ENCODE data around the gene ASIC2.

Gene ASIC2

DNA sequence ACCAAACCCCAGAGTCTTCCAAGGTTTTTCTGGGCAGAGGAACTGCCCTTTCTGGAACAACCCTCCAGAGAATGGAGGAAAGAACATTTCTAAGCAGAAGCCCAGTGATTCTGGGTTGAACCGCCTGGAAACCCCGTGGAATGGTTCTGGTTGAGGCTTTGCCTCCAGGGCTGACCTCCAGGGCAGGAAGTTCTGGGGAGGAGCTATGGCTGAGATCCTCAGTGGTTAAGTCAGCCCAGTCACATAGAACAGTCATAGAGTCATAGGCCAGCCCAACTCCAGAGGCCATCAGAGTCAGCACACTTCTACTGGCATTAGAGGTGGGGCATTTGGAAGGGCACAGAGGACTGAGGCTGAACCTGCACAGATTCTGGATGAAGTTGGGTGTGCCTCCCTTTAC, 235.5 kb downstream of the ASIC2 start:
- DNase-seq, result no peak

DNA sequence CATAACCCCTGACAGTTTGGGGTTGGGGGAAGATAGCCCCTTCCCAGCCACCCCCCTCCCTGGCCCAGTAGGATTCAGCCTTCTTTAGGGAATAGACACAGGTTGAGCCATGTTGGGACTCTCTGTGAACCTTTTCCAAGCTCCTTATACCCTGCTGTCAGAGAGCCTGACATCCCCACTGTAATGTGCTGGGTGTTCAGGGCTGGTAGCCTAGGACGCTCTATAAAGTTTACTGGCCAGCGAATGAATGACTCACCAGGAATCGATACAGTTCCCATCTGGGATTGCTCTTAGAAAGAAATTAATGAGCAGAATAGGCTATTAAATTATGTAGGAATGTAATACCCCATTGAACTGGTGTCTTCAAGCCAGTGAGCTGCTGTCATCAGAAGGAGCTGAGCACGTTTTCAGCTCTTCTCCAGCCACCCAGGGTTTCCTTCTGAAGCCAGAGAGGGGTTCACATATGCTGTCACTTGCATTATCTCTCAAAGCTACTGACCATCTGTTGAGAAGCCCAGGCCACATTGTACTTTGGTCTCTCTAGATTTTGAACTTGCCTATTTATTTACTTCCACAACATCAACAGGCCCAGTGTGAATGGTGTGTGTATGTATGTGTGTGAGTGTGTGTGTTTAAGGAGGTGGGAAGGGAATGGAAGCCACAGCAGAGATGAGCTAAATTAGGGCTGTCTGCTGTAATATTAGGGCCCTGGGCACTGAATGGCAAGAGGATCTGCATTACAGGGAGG, 236.5 kb downstream of the ASIC2 start:
- DNase-seq, result no peak

GRCh38 chr17:33055746-33056145, 237.3 kb downstream of the ASIC2 start:
- peak; percentile 3 for DNase-seq

DNA sequence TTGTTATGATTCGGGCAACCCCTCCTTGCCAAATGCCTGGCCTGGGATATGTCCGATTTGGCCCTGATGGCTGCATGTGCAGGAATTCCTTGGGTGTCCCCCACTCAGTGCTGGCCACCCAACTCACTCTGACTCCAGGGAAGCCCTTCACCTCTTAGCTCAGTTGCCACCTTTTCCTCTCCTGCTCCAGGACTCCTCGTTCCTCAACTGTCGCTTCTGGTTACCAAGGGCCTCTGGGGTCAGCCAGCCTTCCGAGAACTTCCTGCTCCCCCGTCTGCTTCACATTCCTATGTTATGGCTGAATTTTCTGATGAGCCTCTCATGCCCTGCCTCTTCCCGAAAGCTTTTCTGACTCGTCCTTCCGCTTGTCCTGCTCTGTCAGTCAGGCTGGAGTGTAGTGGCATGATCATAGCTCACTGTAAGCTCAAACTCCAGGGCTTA, 237.9 kb downstream of the ASIC2 start:
- DNase-seq, result peak; percentile 3

DNA sequence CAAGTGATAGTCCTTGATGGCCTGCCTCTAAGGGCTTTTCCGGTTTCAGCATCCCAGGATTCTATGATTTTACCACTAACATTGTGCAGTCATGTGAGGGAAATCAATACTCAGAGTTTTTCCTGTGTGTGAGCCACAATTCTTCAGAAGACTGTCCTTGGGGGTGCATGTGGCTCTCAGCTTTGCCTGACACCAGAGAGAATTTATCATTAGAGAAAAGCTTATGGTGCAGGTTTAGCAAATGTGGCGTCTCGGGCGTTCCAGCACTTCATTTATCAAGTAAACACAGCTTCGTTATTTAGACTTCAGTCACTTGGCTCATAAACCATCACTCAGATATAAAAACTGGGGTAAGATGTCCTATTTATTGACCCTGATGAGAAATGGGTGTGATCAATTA, 238.7 kb downstream of the ASIC2 start:
- no peak for DNase-seq

GRCh38 chr17:33053676-33054075, 239.4 kb downstream of the ASIC2 start:
- no peak for DNase-seq

DNA sequence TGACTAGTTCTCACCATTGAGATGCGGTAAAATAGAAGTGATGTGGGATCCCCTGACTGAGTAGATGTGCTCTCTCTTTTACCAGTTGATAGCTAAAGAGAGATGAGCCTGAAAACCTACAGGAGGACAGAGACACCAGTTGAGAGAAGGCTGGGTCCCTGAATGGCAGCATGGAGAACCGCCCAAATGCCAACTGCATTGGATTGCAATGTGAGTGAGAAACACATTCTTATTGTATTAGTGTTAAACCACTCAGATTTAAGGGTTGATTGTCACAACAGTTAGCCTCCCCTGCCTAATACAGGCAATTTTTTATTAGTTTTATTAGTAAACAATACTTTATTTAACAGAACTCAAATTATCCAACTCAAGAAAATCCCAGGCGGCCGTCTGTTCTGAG, 240.2 kb downstream of the ASIC2 start:
- DNase-seq, result no peak

GRCh38 chr17:33050611-33051140, 242.4 kb downstream of the ASIC2 start:
- DNase-seq, result no peak

- peak; percentile 26 for DNase-seq
Observed at GRCh38 chr17:33049781-33050414, 243.2 kb downstream of the ASIC2 start.

GRCh38 chr17:33046361-33047255, 246.5 kb downstream of the ASIC2 start:
- DNase-seq, result no peak

GRCh38 chr17:33045216-33045615, 247.9 kb downstream of the ASIC2 start:
- DNase-seq, result no peak

DNA sequence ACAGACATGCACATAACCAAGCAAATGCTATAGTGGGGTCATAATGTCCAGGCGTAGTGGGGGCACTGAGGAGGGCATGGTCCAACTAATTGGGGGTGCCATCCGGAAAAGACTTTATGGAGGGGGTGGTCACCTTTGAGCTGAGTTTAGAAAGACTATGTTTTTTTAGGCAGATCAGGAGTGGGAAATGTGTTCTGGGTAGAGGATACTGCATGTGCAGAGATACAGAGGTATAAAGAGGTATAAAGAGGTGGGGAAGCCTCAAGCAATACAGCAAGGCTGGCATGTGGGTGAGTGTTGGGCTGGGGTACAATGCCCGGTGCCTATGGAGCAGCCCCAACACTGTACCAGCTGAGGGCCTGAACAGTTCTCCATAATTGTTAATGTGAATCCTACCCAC, 248.3 kb downstream of the ASIC2 start:
- DNase-seq, result no peak

DNA sequence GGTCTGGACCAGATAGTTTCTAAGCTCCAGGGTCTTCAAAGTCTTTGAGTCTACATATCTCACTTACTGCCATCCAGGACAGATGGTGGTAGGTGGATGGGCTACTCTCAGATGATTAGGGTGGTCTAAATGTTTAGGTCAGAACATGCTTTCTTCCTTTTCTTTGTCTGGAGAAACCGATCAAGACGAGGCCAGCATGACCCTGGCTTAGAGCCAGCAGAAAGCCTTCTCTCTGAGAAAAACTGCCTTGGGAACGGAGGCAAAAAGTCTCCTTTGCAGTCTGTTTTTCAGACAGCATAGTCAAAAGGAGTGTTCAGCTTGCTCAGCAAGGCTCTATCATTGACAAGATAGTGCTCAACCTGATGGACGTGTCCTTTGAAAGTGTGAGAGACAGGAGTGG, 252.6 kb downstream of the ASIC2 start:
- DNase-seq, result no peak

GRCh38 chr17:33039874-33040273, 253.2 kb downstream of the ASIC2 start:
- DNase-seq, result peak; percentile 77

DNA sequence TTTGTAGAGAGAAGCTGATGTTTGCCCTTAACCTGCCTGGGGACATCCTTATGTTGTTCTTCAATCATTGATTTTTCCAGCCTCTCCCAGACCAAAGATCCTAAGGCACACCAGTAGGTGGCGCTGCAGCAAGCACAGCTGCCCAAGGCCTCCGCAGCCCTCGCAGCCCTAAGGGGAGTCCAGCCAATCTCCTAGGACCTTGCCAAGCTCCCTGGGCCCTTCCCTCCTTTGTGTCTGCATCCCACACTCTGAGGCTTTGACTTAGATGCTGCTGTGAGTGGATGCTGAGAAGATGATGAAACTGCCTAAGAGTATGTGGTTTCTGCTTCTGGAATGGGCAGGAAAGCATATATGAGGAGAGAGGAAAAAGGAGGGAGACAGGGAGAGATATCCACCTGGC, 254.4 kb downstream of the ASIC2 start:
- peak; percentile 53 for DNase-seq

DNA sequence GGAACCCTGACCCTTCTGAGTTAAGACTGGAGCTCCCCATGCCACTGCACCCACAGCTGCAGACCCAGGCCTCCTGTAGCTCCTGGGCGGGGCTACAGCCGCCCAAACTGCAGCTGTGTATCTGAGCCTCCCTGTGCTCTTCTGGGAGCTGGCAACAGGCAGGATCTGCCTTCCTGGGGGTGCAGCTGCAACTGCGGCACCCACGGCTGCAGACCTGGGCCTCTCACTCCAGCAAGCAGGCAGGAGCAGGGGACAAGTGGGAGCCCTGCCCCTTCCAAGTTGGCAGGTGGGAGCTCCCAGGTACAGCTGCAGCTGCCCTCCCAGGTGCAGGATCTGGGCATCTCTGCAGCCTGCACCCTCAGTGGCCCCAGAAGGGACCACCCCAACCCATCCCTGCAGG, 259.9 kb downstream of the ASIC2 start:
- DNase-seq, result no peak

GRCh38 chr17:33028778-33029177, 264.3 kb downstream of the ASIC2 start:
- DNase-seq, result no peak

DNA sequence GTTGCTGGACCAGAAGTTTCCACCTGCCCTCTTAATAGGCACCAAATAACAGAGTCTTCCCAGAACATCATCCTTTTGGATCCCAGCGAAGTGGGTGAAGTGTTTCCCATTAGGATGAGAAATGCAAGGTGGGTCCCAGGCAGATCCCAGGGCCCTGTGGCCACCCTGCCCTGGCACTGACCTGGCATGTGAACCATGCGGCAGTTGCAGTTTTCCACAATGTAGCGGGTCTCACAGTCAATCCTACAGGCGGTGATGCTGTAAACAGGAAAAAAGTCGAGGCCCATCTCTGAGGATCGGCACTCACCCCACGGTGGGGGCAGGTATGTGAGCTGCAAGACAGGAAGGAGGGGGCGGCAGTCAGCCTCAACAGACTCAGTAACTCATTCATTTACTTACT, 265.0 kb downstream of the ASIC2 start:
- no peak for DNase-seq

- DNase-seq, result no peak
Observed at GRCh38 chr17:33024688-33025486, 268.2 kb downstream of the ASIC2 start.

DNA sequence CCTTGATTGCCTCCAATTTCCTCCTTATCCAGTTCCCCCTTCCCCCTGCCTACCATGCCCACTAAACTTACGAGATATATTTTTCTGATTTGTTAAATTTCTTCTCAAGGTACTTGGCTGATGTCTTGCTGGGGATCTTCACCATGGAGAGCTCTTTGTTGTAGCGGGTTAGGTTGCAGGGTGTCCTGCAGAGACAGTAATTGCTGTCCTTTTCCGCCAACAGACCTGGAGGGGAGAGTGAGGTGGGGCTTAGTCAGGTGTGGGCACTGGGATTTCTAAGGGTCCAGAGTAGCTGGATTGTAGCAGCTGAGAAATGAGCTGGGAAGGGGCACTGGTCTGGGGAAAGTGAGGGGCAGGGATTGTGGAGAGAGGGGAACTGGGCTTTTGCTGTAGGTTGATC, 269.3 kb downstream of the ASIC2 start:
- DNase-seq, result no peak

- DNase-seq, result no peak
Observed at GRCh38 chr17:33021731-33022408, 271.2 kb downstream of the ASIC2 start.

Measured in fibroblast of skin of abdomen (primary cell).